Esophagus squamous epithelium (tissue), 5 donors: ENCODE results near the gene OR10P1. TPM values are rescaled to one million over a fixed set of nuclear protein-coding genes. Genes with fewer than 3 reads are reported as not detected.
"Not testable (repeated sequence)": the region's sequence is repeated elsewhere in the genome, so short reads cannot be mapped to it uniquely, and the experiment has no call there.

Experiments
- DNase-seq: peaks from one replicate; lab custom pipeline; 2025; lab: John Stamatoyannopoulos, UW
- H3K27ac ChIP-seq, 4 donors: fragments of 200-600 bp; sonication (generic); one replicate each; pipeline ENCODE4 v1.5.1; 2016 to 2019; ENCODE audit warnings: mild to moderate bottlenecking in 1 of 4
- H3K27me3 ChIP-seq, 4 donors: fragments of 200-600 bp; sonication (generic); 1 replicate in 3 of 4; 2 replicates in 1 of 4; pipeline versions ENCODE4 v1.5.1 to v1.6.0; 2017 to 2021; ENCODE audit warnings: antibody characterized with exemption in 1 of 4
- H3K36me3 ChIP-seq, 3 donors: fragments of 200-600 bp; sonication (generic); one replicate each; pipeline ENCODE4 v1.5.1; 2016 to 2019
- H3K4me1 ChIP-seq, 3 donors: fragments of 200-600 bp; sonication (generic); one replicate each; pipeline ENCODE4 v1.5.1; 2017 to 2019
- H3K4me3 ChIP-seq, 4 donors: fragments of 200-600 bp; sonication (generic); 1 replicate in 3 of 4; 2 replicates in 1 of 4; pipeline ENCODE4 v1.5.1; 2016 to 2019; ENCODE audit warnings: mild to moderate bottlenecking in 2 of 4, moderate library complexity in 1 of 4
- H3K9me3 ChIP-seq, 3 donors: fragments of 200-600 bp; sonication (generic); one replicate each; pipeline ENCODE4 v1.5.1; 2016 to 2019
- CTCF ChIP-seq, 6 experiments: fragments of 450-650 bp in 4 of 6; fragments of 200-600 bp in 2 of 6; sonication (generic) in 2 of 6; IDR thresholded peaks; one replicate each; pipeline ENCODE4 v1.5.1; 2016 to 2019; ENCODE audit warnings: antibody characterized with exemption in 6 of 6, mild to moderate bottlenecking in 4 of 6, moderate library complexity in 4 of 6
- POLR2A ChIP-seq, 4 donors: fragments of 450-650 bp; IDR thresholded peaks; one replicate each; pipeline ENCODE4 v1.6.1; 2017; ENCODE audit warnings: antibody characterized with exemption in 4 of 4, mild to moderate bottlenecking in 4 of 4, moderate library complexity in 3 of 4
- WGBS, 2 donors: methylation state at CpG; one replicate each; pipeline ENCODE4 v1.1.5; 2018; 5-methylcytosine and 5-hydroxymethylcytosine counted together
- intact Hi-C: fragments of 100-400 bp; cut with DNase I; formaldehyde crosslinking; loops from one replicate; pipeline ENCODE4 v1.15.0; 2022
- total RNA-seq, 4 donors: library from RNA; depleted of rRNA; stranded (reverse); fragments of >200 nt; gene quantifications; one replicate each; pipeline ENCODE4 v1.1.0, GENCODE V29; 2016
- donor health status: DM: yes; HTN: yes; CAD: no.

OR10P1 gene
- total RNA-seq, 4 donors from 2014 or later: not detected

DNA sequence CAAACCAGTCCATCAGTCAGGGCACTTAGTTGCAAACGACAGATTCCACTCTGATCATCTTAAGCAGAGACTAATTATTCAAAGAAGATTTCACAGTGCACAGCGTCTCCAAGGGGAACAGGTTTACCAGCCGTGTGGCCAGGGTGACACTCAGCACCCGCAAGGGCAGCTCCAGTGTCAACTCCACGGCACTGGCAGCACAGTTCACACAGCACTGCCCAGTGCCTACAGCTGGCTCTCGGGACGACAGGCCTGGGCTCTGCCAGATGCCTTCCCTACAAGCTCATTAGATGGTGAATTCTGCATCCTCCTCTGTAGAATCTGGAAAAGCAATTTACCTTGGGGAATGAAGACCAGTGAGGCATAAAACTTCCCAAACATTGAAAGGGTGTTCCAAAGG, 4.9 kb downstream of the OR10P1 start:
- H3K4me1 ChIP-seq: peaks cover 0 to 9% (median 4%) of the 10 kb centered on the region in 3 donors
- peaks cover 0 to 7% (median 0%) of the 10 kb centered on the region in 4 donors for H3K27me3 ChIP-seq
- WGBS, 2 donors: 66 to 71% methylated on average over 3 to 7 of the region's 7 CpGs
- intact Hi-C loops: no loop called here
- H3K36me3 ChIP-seq: no peaks in the 10 kb centered on the region
- H3K27ac ChIP-seq: peak overlapping the region in 1 of 4 donors; percentile 14
- no peak overlapping the region for H3K4me3 ChIP-seq
- DNase-seq: no peak
- no peaks in the 10 kb centered on the region for H3K9me3 ChIP-seq
- TF ChIP-seq POLR2A (IDR thresholded peaks at IDR 0.05) (no peak), CTCF (IDR thresholded peaks at IDR 0.05) (no peak)

- TF ChIP-seq CTCF (IDR thresholded peaks at IDR 0.05) (no peak), POLR2A (IDR thresholded peaks at IDR 0.05) (no peak)
Observed at GRCh38 chr12:55642267-55642666, 5.6 kb downstream of the OR10P1 start.

GRCh38 chr12:55642669-55643068, 6.0 kb downstream of the OR10P1 start:
- no peaks in the 10 kb centered on the region for H3K27me3 ChIP-seq
- WGBS, 2 donors: 57 to 68% methylated on average over 7 of the region's 7 CpGs
- no peak for TF ChIP-seq POLR2A (IDR thresholded peaks at IDR 0.05)
- H3K9me3 ChIP-seq: no peaks in the 10 kb centered on the region
- H3K4me1 ChIP-seq: peaks cover 0 to 10% (median 4%) of the 10 kb centered on the region in 3 donors
- no peaks in the 10 kb centered on the region for H3K36me3 ChIP-seq
- intact Hi-C loops: no loop called here
- no peak for DNase-seq
- H3K27ac ChIP-seq: peak overlapping the region in 2 of 4 donors; percentile 14 to 28
- H3K4me3 ChIP-seq: no peak overlapping the region

More at GRCh38 chr12:55642267-55642666, 5.6 kb downstream of the OR10P1 start:
- no peak for DNase-seq
- H3K27ac ChIP-seq: peak overlapping the region in 2 of 4 donors; percentile 14 to 28
- H3K4me3 ChIP-seq: no peak overlapping the region
- intact Hi-C loops: no loop called here
- no peaks in the 10 kb centered on the region for H3K36me3 ChIP-seq
- no peaks in the 10 kb centered on the region for H3K9me3 ChIP-seq
- peaks cover 0 to 10% (median 4%) of the 10 kb centered on the region in 3 donors for H3K4me1 ChIP-seq
- WGBS, 2 donors: 29 to 31% methylated on average over 2 of the region's 2 CpGs
- H3K27me3 ChIP-seq: peaks cover 0 to 1% (median 0%) of the 10 kb centered on the region in 4 donors

GRCh38 chr12:55644591-55644990, 7.9 kb downstream of the OR10P1 start:
- H3K27me3 ChIP-seq: no peaks in the 10 kb centered on the region
- H3K4me3 ChIP-seq: no peak overlapping the region
- no peaks in the 10 kb centered on the region for H3K36me3 ChIP-seq
- no peak for DNase-seq
- no peak for TF ChIP-seq POLR2A (IDR thresholded peaks at IDR 0.05)
- no peak for TF ChIP-seq CTCF (IDR thresholded peaks at IDR 0.05)
- H3K4me1 ChIP-seq: peaks cover 0 to 10% (median 4%) of the 10 kb centered on the region in 3 donors
- 79 to 100% methylated on average over 1 of the region's 1 CpG for WGBS, 2 donors
- no peak overlapping the region for H3K27ac ChIP-seq
- intact Hi-C loops: no loop called here
- no peaks in the 10 kb centered on the region for H3K9me3 ChIP-seq

DNA sequence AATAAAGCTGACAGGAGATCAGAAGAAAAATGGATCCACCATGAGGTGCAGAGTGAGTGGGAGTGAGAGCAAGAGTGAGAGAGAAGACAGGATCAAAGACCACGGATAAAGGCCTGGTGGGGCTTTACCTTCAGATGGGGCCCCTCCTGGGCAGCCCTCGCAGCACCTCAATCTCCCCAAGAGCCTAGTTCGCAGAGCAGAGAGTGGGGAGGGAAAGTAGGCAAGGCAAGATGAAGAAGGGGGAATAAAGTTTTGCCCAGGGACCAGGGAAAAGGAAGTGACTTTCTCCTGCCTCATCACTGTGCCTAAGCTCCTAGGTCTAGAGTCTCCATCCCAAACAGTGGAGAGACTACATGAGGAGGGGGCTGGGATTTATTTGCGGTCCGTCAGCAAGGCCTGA, 10.3 kb downstream of the OR10P1 start:
- H3K27ac ChIP-seq: peak overlapping the region in 2 of 4 donors; percentile 51 to 73
- 87 to 90% methylated on average over 5 of the region's 5 CpGs for WGBS, 2 donors
- no peak for TF ChIP-seq POLR2A (IDR thresholded peaks at IDR 0.05)
- TF ChIP-seq CTCF (IDR thresholded peaks at IDR 0.05): no peak
- no peak for DNase-seq
- peaks cover 0 to 10% (median 4%) of the 10 kb centered on the region in 3 donors for H3K4me1 ChIP-seq
- intact Hi-C loops: no loop called here
- no peaks in the 10 kb centered on the region for H3K9me3 ChIP-seq
- no peak overlapping the region for H3K4me3 ChIP-seq
- H3K27me3 ChIP-seq: no peaks in the 10 kb centered on the region
- no peaks in the 10 kb centered on the region for H3K36me3 ChIP-seq

DNA sequence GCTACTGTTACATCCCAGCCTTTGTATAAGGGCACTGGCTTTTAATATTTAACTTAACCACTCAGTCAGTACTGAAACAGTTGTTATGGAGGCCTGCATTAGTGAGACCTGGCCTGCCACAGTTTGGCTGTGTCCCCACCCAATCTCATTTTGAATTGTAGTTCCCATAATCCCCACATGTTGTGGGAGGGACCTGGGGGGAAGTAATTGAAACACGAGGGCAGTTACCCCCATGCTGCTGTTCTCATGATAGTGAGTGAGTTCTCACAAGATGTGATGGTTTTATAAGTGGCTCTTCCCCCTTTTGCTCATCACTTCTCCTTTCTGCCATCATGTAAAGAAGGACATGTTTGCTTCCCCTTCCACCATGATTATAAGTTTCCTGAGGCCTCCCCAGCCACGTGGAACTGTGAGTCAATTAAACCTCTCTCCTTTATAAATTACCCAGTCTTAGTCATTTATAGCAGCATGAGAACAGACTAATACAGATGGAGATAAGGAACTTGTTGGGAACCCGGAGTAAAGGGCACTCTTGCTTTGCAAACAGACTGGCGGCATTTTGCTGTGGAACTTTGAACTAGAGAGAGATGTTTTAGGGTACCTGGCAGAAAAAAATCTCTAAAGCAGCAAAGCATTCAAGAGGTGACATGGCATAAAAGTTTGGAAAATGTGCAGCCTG, 14.1 kb downstream of the OR10P1 start:
- intact Hi-C loops, DNase-seq: not testable (repeated sequence)
- 54 to 56% methylated on average over 4 of the region's 4 CpGs for WGBS, 2 donors

More for the DNA sequence above, 14.1 kb downstream of the OR10P1 start:
- H3K27ac ChIP-seq, H3K9me3 ChIP-seq, H3K27me3 ChIP-seq, H3K36me3 ChIP-seq, H3K4me1 ChIP-seq, H3K4me3 ChIP-seq: not testable (repeated sequence)
